Esophagus muscularis mucosa (tissue), 4 donors: ENCODE data around the gene CTNNA2. TPM values are rescaled to one million over a fixed set of nuclear protein-coding genes. Genes with fewer than 3 reads are reported as not detected.

ENCODE experiments used
- DNase-seq: peaks from one replicate; pipeline ENCODE4 v3.0.0-alpha.2; 2017; ENCODE audit errors: extremely low spot score
- H3K27ac ChIP-seq, 4 donors: fragments of 200-600 bp; sonication (generic); replicated peaks in 1 of 4; 1 replicate in 3 of 4; 2 replicates in 1 of 4; pipeline ENCODE4 v1.5.1; 2016 to 2019; ENCODE audit warnings: mild to moderate bottlenecking in 1 of 4
- H3K27me3 ChIP-seq, 4 donors: fragments of 200-600 bp; sonication (generic); one replicate each; pipeline versions ENCODE4 v1.5.1 to v1.6.0; 2016 to 2019
- H3K36me3 ChIP-seq, 4 donors: fragments of 200-600 bp; sonication (generic); one replicate each; pipeline ENCODE4 v1.5.1; 2016 to 2019
- H3K4me1 ChIP-seq, 4 donors: fragments of 200-600 bp; sonication (generic); one replicate each; pipeline ENCODE4 v1.5.1; 2016 to 2019
- H3K4me3 ChIP-seq, 4 donors: fragments of 200-600 bp; sonication (generic); 1 replicate in 2 of 4; 2 replicates in 2 of 4; pipeline ENCODE4 v1.5.1; 2016 to 2019; ENCODE audit warnings: mild to moderate bottlenecking in 4 of 4, moderate library complexity in 1 of 4
- H3K9me3 ChIP-seq, 4 donors: fragments of 200-600 bp; sonication (generic); 1 replicate in 3 of 4; 2 replicates in 1 of 4; pipeline ENCODE4 v1.5.1; 2016 to 2019
- CTCF ChIP-seq, 3 experiments: fragments of 200-600 bp in 2 of 3; fragments of 450-650 bp in 1 of 3; sonication (generic) in 2 of 3; IDR thresholded peaks; one replicate each; pipeline ENCODE4 v1.5.1; 2017 to 2019; ENCODE audit warnings: antibody characterized with exemption in 3 of 3, mild to moderate bottlenecking in 2 of 3, moderate library complexity in 1 of 3
- EP300 ChIP-seq: sonication (generic); formaldehyde crosslinking; IDR thresholded peaks from one replicate; pipeline ENCODE4 v1.6.1; 2017; ENCODE audit warnings: antibody characterized with exemption
- POLR2A ChIP-seq: fragments of 450-650 bp; IDR thresholded peaks from one replicate; pipeline ENCODE4 v1.6.1; 2017; ENCODE audit warnings: antibody characterized with exemption, moderate library complexity, mild to moderate bottlenecking, low read depth
- POLR2AphosphoS5 ChIP-seq, 2 donors: sonication (generic); formaldehyde crosslinking; IDR thresholded peaks; one replicate each; pipeline ENCODE4 v1.6.1; 2017; ENCODE audit warnings: antibody characterized with exemption in 2 of 2
- WGBS: methylation state at CpG from one replicate; pipeline ENCODE4 v1.1.5; 2018; 5-methylcytosine and 5-hydroxymethylcytosine counted together
- intact Hi-C: fragments of 100-400 bp; cut with DNase I; formaldehyde crosslinking; loops from one replicate; pipeline ENCODE4 v1.15.1; 2023
- total RNA-seq, 4 donors: library from RNA; depleted of rRNA; stranded (reverse); fragments of >200 nt; gene quantifications; one replicate each; pipeline versions ENCODE4 v1.1.0 to v1.2.1, GENCODE V29; 2016

CTNNA2 gene
- total RNA-seq, 4 donors from 2014 or later: 0.42 to 2.5 (median 1.1) TPM

- Histone ChIP-seq H3K4me1 (no peaks in the 10 kb centered on the region), H3K27ac (no peak overlapping the region), H3K36me3 (no peaks in the 10 kb centered on the region), H3K4me3 (no peak overlapping the region), H3K9me3 (no peaks in the 10 kb centered on the region), H3K27me3 (no peaks in the 10 kb centered on the region)
- intact Hi-C loops: loop anchor here (1.0 kb wide), 1 partner anchor 21 kb away; no protein-coding TSS in a partner anchor
- no peak for DNase-seq
- WGBS: 77% methylated on average over 1 of the region's 1 CpG
- TF ChIP-seq POLR2AphosphoS5 (IDR thresholded peaks at IDR 0.05) (no peak), CTCF (IDR thresholded peaks at IDR 0.05) (no peak), EP300 (no peak), POLR2A (no peak)
These were observed 471.6 kb downstream of the CTNNA2 start for GRCh38 chr2:79984476-79984875.

DNA sequence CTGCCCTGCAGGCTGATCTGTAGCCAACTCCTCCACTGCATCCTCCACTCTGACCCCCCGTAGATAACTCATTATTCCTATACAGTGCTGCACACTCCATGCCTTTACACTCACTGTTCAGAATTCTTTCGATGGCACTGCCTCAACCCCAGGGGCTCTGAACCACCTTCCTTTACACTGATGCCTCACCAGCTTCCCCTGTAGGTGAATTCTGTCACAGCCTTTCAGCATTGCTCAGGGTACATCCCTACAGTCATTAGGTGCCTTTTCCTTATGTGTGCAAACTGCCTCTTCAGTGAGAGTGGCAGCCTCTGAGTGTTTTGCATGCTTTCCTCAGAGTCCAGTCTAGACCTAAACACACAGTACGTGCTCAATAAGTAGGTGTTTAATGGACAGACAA, 472.3 kb downstream of the CTNNA2 start:
- H3K4me3 ChIP-seq: no peak overlapping the region
- H3K4me1 ChIP-seq: no peaks in the 10 kb centered on the region
- no peaks in the 10 kb centered on the region for H3K36me3 ChIP-seq
- no peak overlapping the region for H3K27ac ChIP-seq
- DNase-seq: no peak
- no peaks in the 10 kb centered on the region for H3K9me3 ChIP-seq
- 86% methylated on average over 3 of the region's 3 CpGs for WGBS
- TF ChIP-seq POLR2A: no peak
- TF ChIP-seq POLR2AphosphoS5 (IDR thresholded peaks at IDR 0.05): no peak
- no peak for TF ChIP-seq CTCF (IDR thresholded peaks at IDR 0.05)
- no peak for TF ChIP-seq EP300
- intact Hi-C loops: no loop called here
- no peaks in the 10 kb centered on the region for H3K27me3 ChIP-seq

DNA sequence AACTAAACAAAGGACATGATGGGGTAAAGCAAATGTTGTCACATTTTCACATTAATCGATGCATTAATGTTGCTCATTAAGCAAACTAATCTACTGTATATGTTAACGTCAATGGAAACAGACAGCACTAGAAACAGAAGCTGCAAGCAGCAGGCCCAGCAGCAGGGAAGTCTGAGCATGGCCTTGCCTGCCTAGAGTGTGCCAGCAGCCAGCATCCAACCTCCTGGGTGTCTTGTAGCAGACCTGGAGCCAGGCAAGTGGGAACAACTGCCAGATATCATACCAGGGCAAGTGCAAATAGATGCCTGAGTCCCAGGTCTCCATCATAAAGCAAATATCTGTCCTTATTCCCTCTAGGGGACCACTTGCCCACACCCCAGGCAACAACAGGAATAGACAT, 472.7 kb downstream of the CTNNA2 start:
- intact Hi-C loops: no loop called here
- Histone ChIP-seq H3K4me3 (no peak overlapping the region), H3K27ac (no peak overlapping the region), H3K36me3 (no peaks in the 10 kb centered on the region), H3K9me3 (no peaks in the 10 kb centered on the region), H3K27me3 (no peaks in the 10 kb centered on the region), H3K4me1 (no peaks in the 10 kb centered on the region)
- TF ChIP-seq EP300 (no peak), POLR2A (no peak), CTCF (IDR thresholded peaks at IDR 0.05) (no peak)
- 91% methylated on average over 2 of the region's 2 CpGs for WGBS
- peak; percentile 39 for DNase-seq

GRCh38 chr2:79993144-79993543, 480.3 kb downstream of the CTNNA2 start:
- WGBS: 49% methylated on average over 3 of the region's 3 CpGs
- H3K36me3 ChIP-seq: no peaks in the 10 kb centered on the region
- DNase-seq: no peak
- no peak overlapping the region for H3K4me3 ChIP-seq
- H3K9me3 ChIP-seq: no peaks in the 10 kb centered on the region
- TF ChIP-seq POLR2A (no peak), CTCF (IDR thresholded peaks at IDR 0.05) (no peak), POLR2AphosphoS5 (IDR thresholded peaks at IDR 0.05) (no peak), EP300 (no peak)
- H3K4me1 ChIP-seq: no peaks in the 10 kb centered on the region
- intact Hi-C loops: no loop called here
- H3K27ac ChIP-seq: no peak overlapping the region
- no peaks in the 10 kb centered on the region for H3K27me3 ChIP-seq

GRCh38 chr2:79994161-79994560, 481.3 kb downstream of the CTNNA2 start:
- intact Hi-C loops: no loop called here
- TF ChIP-seq POLR2A (no peak), EP300 (no peak), CTCF (IDR thresholded peaks at IDR 0.05) (no peak), POLR2AphosphoS5 (IDR thresholded peaks at IDR 0.05) (no peak)
- 71% methylated on average over 5 of the region's 5 CpGs for WGBS

More at GRCh38 chr2:79994161-79994560, 481.3 kb downstream of the CTNNA2 start:
- Histone ChIP-seq H3K9me3 (no peaks in the 10 kb centered on the region), H3K27me3 (no peaks in the 10 kb centered on the region), H3K36me3 (no peaks in the 10 kb centered on the region), H3K4me1 (no peaks in the 10 kb centered on the region), H3K4me3 (no peak overlapping the region), H3K27ac (no peak overlapping the region)
- DNase-seq: no peak
